HEK293 (cell line): ENCODE measurements around the gene RBM20.

ENCODE experiments used
- ELK4 ChIP-seq: IDR thresholded peaks from 2 replicates; pipeline ENCODE4 v1.6.1; 2011; ENCODE audit warnings: mild to moderate bottlenecking, low read depth, low read length, borderline replicate concordance
- GLIS1 ChIP-seq: fragments of 450-650 bp; formaldehyde crosslinking; IDR thresholded peaks from 2 replicates; pipeline ENCODE4 v1.5.1; 2016; ENCODE audit warnings: missing biosample characterization, missing genetic modification characterization
- GLIS2 ChIP-seq: fragments of 450-650 bp; formaldehyde crosslinking; IDR thresholded peaks from 2 replicates; pipeline ENCODE4 v1.5.1; 2016; ENCODE audit warnings: missing biosample characterization, missing genetic modification characterization
- HIC1 ChIP-seq: fragments of 450-650 bp; formaldehyde crosslinking; IDR thresholded peaks from 2 replicates; pipeline ENCODE4 v1.5.1; 2016; ENCODE audit warnings: missing biosample characterization, missing genetic modification characterization
- KLF1 ChIP-seq: fragments of 450-650 bp; formaldehyde crosslinking; IDR thresholded peaks from 2 replicates; pipeline ENCODE4 v1.5.1; 2016; ENCODE audit warnings: missing biosample characterization, missing genetic modification characterization
- KLF17 ChIP-seq: fragments of 450-650 bp; formaldehyde crosslinking; IDR thresholded peaks from 2 replicates; pipeline ENCODE4 v1.5.1; 2016; ENCODE audit warnings: missing biosample characterization, missing genetic modification characterization
- OVOL3 ChIP-seq: fragments of 450-650 bp; formaldehyde crosslinking; IDR thresholded peaks from 2 replicates; pipeline ENCODE4 v1.5.1; 2016; ENCODE audit warnings: missing biosample characterization, missing genetic modification characterization
- PRDM10 ChIP-seq: fragments of 450-650 bp; formaldehyde crosslinking; IDR thresholded peaks from 2 replicates; pipeline ENCODE4 v1.5.1; 2016; ENCODE audit warnings: missing biosample characterization, missing genetic modification characterization
- PRDM4 ChIP-seq: fragments of 450-650 bp; formaldehyde crosslinking; IDR thresholded peaks from 2 replicates; pipeline ENCODE4 v1.5.1; 2017; ENCODE audit warnings: missing biosample characterization, missing genetic modification characterization
- SCRT1 ChIP-seq: fragments of 450-650 bp; formaldehyde crosslinking; IDR thresholded peaks from 2 replicates; pipeline ENCODE4 v1.5.1; 2016; ENCODE audit warnings: missing biosample characterization, missing genetic modification characterization, borderline replicate concordance
- ZBTB26 ChIP-seq: fragments of 450-650 bp; formaldehyde crosslinking; optimal IDR thresholded peaks from 2 replicates; pipeline ENCODE3; 2016; ENCODE audit warnings: missing biosample characterization, mild to moderate bottlenecking, missing genetic modification characterization
- ZBTB49 ChIP-seq: fragments of 450-650 bp; formaldehyde crosslinking; IDR thresholded peaks from 2 replicates; pipeline ENCODE4 v1.5.1; 2016; ENCODE audit warnings: missing biosample characterization, missing genetic modification characterization, low read depth
- ZNF121 ChIP-seq: fragments of 450-650 bp; formaldehyde crosslinking; IDR thresholded peaks from 2 replicates; pipeline ENCODE4 v1.5.1; 2016; ENCODE audit warnings: missing biosample characterization, missing genetic modification characterization
- ZNF138 ChIP-seq: fragments of 450-650 bp; formaldehyde crosslinking; IDR thresholded peaks from 2 replicates; pipeline ENCODE4 v1.5.1; 2016; ENCODE audit warnings: missing biosample characterization, missing genetic modification characterization, borderline replicate concordance
- ZNF174 ChIP-seq: fragments of 450-650 bp; formaldehyde crosslinking; IDR thresholded peaks from 2 replicates; pipeline ENCODE4 v1.5.0; 2017; ENCODE audit warnings: missing biosample characterization, mild to moderate bottlenecking, missing genetic modification characterization
- ZNF266 ChIP-seq: fragments of 450-650 bp; formaldehyde crosslinking; IDR thresholded peaks from 2 replicates; pipeline ENCODE4 v1.5.1; 2016; ENCODE audit warnings: missing biosample characterization, missing genetic modification characterization, low read depth
- ZNF324 ChIP-seq: fragments of 450-650 bp; formaldehyde crosslinking; IDR thresholded peaks from 2 replicates; pipeline ENCODE4 v1.5.1; 2016; ENCODE audit warnings: missing biosample characterization, missing genetic modification characterization
- ZNF394 ChIP-seq: fragments of 450-650 bp; formaldehyde crosslinking; IDR thresholded peaks from 2 replicates; pipeline ENCODE4 v1.5.1; 2016; ENCODE audit warnings: missing biosample characterization, missing genetic modification characterization, mild to moderate bottlenecking, moderate library complexity, borderline replicate concordance
- ZNF433 ChIP-seq: fragments of 450-650 bp; formaldehyde crosslinking; IDR thresholded peaks from 2 replicates; pipeline ENCODE4 v1.5.1; 2016; ENCODE audit warnings: missing biosample characterization, missing genetic modification characterization, low read depth
- ZNF501 ChIP-seq: fragments of 450-650 bp; formaldehyde crosslinking; IDR thresholded peaks from 2 replicates; pipeline ENCODE4 v1.5.1; 2016; ENCODE audit warnings: missing biosample characterization, missing genetic modification characterization
- ZNF514 ChIP-seq: fragments of 450-650 bp; formaldehyde crosslinking; IDR thresholded peaks from 2 replicates; pipeline ENCODE4 v1.5.1; 2016; ENCODE audit warnings: missing biosample characterization, missing genetic modification characterization
- ZNF660 ChIP-seq: fragments of 450-650 bp; IDR thresholded peaks from 2 replicates; pipeline ENCODE4 v1.5.1; 2018; ENCODE audit warnings: missing biosample characterization, mild to moderate bottlenecking, missing genetic modification characterization
- ZNF701 ChIP-seq: fragments of 450-650 bp; formaldehyde crosslinking; IDR thresholded peaks from 2 replicates; pipeline ENCODE4 v1.5.1; 2016; ENCODE audit warnings: missing biosample characterization, missing genetic modification characterization
- ZNF830 ChIP-seq: fragments of 450-650 bp; IDR thresholded peaks from 2 replicates; pipeline ENCODE4 v1.5.0; 2018; ENCODE audit warnings: missing biosample characterization, missing genetic modification characterization, low read depth, mild to moderate bottlenecking, moderate library complexity

Gene RBM20

GRCh38 chr10:110636932-110637557 lies 7.1 kb upstream of the RBM20 start (continued):
- TF ChIP-seq HIC1 (tag by site-specific recombination) (peak; percentile 79), ELK4 (no peak), GLIS2 (tag by site-specific recombination) (peak; percentile 64), KLF1 (tag by site-specific recombination) (no peak), ZNF701 (tag by site-specific recombination) (no peak), SCRT1 (peak; percentile 38; the same call in 1 of the 2 replicates), ZNF660 (tag by site-specific recombination) (no peak), ZBTB49 (tag by site-specific recombination) (no peak), PRDM10 (tag by site-specific recombination) (peak; percentile 74), ZNF138 (tag by site-specific recombination) (no peak), ZNF266 (tag by site-specific recombination) (no peak), ZNF514 (tag by site-specific recombination) (no peak), ZNF394 (tag by site-specific recombination) (no peak; the same call in 1 of the 2 replicates), ZNF433 (tag by site-specific recombination) (no peak), ZBTB26 (no peak), PRDM4 (tag by site-specific recombination) (peak; percentile 79; the same call in 1 of the 2 replicates), KLF17 (tag by site-specific recombination) (0 out of 2 replicates have a peak, but pooled peaks have one; percentile 15), ZNF830 (tag by site-specific recombination) (no peak), GLIS1 (tag by site-specific recombination) (peak; percentile 97), ZNF174 (tag by site-specific recombination) (no peak), OVOL3 (tag by site-specific recombination) (no peak), ZNF324 (tag by site-specific recombination) (peak; percentile 36; the same call in 1 of the 2 replicates), ZNF501 (tag by site-specific recombination) (peak; percentile 17; the same call in 1 of the 2 replicates), ZNF121 (tag by site-specific recombination) (no peak)
